ENCODE measurements around the gene HSD11B1L.

The HSD11B1L gene

GRCh38 chr19:5680437-5681368 is at the start of gene HSD11B1L, which contains the start of gene MICOS13:
HSD11B1L (plus strand) TSS chr19:5681027; CDS start chr19:5684833, 3,806 bp downstream.
MICOS13 (minus strand) TSS chr19:5680516; CDS start chr19:5680486, 30 bp downstream.
- DNase-seq (ENCODE audit: low read depth in 2 of 2), result peak; percentile 97 to 98

- DNase-seq (ENCODE audit: low read depth in 2 of 2), result no peak
Observed at GRCh38 chr19:5631567-5632240, 49.1 kb upstream of the HSD11B1L start.

- no peak for DNase-seq (ENCODE audit: low read depth in 2 of 2)
Observed at GRCh38 chr19:5632241-5632612, 48.6 kb upstream of the HSD11B1L start.

GRCh38 chr19:5632657-5633056 is 48.2 kb upstream of the HSD11B1L start:
- no peak for DNase-seq (ENCODE audit: low read depth in 2 of 2)

GRCh38 chr19:5635427-5635826 is 45.4 kb upstream of the HSD11B1L start:
- no peak for DNase-seq (ENCODE audit: low read depth in 2 of 2)

- no peak for DNase-seq (ENCODE audit: low read depth in 2 of 2)
Observed at GRCh38 chr19:5637971-5638370, 42.9 kb upstream of the HSD11B1L start.

- no peak for DNase-seq (ENCODE audit: low read depth in 2 of 2)
Observed at GRCh38 chr19:5641171-5641570, 39.7 kb upstream of the HSD11B1L start.

GRCh38 chr19:5642204-5642603 is 38.6 kb upstream of the HSD11B1L start:
- no peak for DNase-seq (ENCODE audit: low read depth in 2 of 2)

- DNase-seq (ENCODE audit: low read depth in 2 of 2), result no peak
Observed at GRCh38 chr19:5643060-5643459, 37.8 kb upstream of the HSD11B1L start.

GRCh38 chr19:5644037-5644436 is 36.8 kb upstream of the HSD11B1L start:
- DNase-seq (ENCODE audit: low read depth in 2 of 2), result no peak

- no peak for DNase-seq (ENCODE audit: low read depth in 2 of 2)
Observed at GRCh38 chr19:5645409-5645808, 35.4 kb upstream of the HSD11B1L start.

- no peak for DNase-seq (ENCODE audit: low read depth in 2 of 2)
Observed at GRCh38 chr19:5646703-5647102, 34.1 kb upstream of the HSD11B1L start.

GRCh38 chr19:5648464-5648863 is 32.4 kb upstream of the HSD11B1L start:
- no peak for DNase-seq (ENCODE audit: low read depth in 2 of 2)

GRCh38 chr19:5651361-5651760 is 29.5 kb upstream of the HSD11B1L start:
- no peak for DNase-seq (ENCODE audit: low read depth in 2 of 2)

- DNase-seq (ENCODE audit: low read depth in 2 of 2), result no peak
Observed at GRCh38 chr19:5652261-5652660, 28.6 kb upstream of the HSD11B1L start.

GRCh38 chr19:5654931-5655330 is 25.9 kb upstream of the HSD11B1L start:
- DNase-seq (ENCODE audit: low read depth in 2 of 2), result no peak

GRCh38 chr19:5655412-5655811 is 25.4 kb upstream of the HSD11B1L start:
- no peak for DNase-seq (ENCODE audit: low read depth in 2 of 2)

GRCh38 chr19:5661483-5661882 is 19.3 kb upstream of the HSD11B1L start:
- DNase-seq (ENCODE audit: low read depth in 2 of 2), result no peak

- no peak for DNase-seq (ENCODE audit: low read depth in 2 of 2)
Observed at GRCh38 chr19:5663904-5664303, 16.9 kb upstream of the HSD11B1L start.

GRCh38 chr19:5664515-5664914 is 16.3 kb upstream of the HSD11B1L start:
- DNase-seq (ENCODE audit: low read depth in 2 of 2), result no peak

GRCh38 chr19:5665781-5666513 is 14.9 kb upstream of the HSD11B1L start:
- DNase-seq (ENCODE audit: low read depth in 2 of 2), result no peak

- no peak for DNase-seq (ENCODE audit: low read depth in 2 of 2)
Observed at GRCh38 chr19:5666921-5667610, 13.8 kb upstream of the HSD11B1L start.
